GM18907 (cell line): ENCODE data around the gene ACTN2.

Experiments used
- ATAC-seq: cut with Tn5 transposase; IDR thresholded peaks from one replicate; pipeline ENCODE4 v1.9.1; 2021; ENCODE audit warnings: mild to moderate bottlenecking, moderate library complexity; ENCODE audit not compliant: unreplicated experiment

The ACTN2 gene

GRCh38 chr1:236765831-236766230 is 79.5 kb downstream of the ACTN2 start:
- no peak for ATAC-seq

DNA sequence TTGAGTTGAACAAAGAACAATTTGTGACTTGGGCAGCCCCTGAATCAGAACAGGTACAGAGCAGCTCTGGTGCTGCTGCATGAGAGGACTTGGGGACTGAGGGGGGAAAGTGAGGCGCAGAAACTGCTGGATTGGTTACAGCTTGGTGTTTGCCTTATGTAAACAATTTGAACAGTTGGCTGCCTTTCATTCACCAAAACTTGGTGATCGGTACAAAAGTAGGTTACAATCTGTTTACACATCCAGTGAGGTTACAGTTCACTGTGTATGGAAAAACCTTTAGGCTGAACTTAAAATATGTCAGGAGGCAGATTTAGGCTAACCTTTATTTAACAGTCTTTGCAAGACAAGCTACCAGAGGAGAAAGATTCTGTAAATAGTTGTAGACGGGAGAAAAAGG is 80.2 kb downstream of the ACTN2 start:
- ATAC-seq, result no peak

GRCh38 chr1:236767276-236767675 is 81.0 kb downstream of the ACTN2 start:
- ATAC-seq, result no peak

DNA sequence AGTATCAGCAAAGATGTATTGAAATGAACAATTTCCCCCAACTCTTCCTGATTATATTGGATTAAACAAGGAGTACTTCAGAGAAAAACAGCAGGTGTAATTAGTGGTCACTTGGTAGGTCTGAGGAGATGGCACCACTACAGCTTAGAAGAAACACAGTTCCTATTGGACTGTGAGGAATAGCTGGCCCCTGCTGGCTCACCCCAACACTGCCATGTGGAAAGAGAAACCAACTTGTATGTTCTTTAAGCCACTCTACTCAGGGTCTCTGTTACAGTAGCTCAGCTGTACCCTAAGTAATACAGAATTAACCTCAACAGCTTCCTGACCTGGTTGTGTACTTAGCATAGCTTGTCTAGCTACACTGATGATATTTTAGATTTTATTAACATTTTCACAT is 82.3 kb downstream of the ACTN2 start:
- ATAC-seq, result no peak

DNA sequence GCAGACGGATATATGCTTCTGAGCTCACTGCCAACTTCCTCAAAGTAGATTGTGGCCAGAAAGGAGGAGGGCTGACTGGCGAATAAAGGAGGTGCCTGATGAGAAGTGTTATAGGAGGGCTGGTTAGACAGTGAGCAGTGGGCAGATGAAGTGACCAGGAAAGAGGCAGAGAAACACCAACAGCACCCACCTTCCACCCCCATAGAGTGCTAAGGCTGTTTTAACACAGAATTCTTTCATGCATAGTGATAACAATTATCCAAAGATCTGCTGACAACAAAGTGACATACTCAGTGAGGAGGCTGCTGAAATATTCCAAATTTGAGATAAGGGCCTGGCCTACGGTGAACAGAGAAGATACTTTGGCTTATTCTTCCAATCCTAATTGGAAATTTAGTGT is 87.6 kb downstream of the ACTN2 start:
- ATAC-seq, result no peak

DNA sequence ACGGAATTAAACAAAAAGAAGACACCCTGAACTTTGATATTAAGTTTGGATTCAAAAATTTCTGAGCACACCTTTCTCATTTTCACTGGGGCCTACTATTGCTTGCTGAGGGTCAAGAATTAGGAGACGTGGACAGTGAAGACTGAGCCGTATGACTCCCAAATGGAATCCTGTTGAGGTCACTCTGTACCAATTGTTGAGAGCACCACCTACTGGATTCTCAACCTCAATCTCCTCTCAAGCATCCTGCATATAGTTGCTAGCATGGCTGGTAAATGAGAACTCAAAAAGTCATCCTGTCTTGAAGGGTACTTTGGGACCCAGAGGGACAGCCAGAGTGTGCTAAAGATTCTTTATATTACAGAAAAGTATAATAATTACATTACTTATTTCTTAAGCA is 88.6 kb downstream of the ACTN2 start:
- no peak for ATAC-seq

GRCh38 chr1:236779312-236779711 is 93.0 kb downstream of the ACTN2 start:
- no peak for ATAC-seq

DNA sequence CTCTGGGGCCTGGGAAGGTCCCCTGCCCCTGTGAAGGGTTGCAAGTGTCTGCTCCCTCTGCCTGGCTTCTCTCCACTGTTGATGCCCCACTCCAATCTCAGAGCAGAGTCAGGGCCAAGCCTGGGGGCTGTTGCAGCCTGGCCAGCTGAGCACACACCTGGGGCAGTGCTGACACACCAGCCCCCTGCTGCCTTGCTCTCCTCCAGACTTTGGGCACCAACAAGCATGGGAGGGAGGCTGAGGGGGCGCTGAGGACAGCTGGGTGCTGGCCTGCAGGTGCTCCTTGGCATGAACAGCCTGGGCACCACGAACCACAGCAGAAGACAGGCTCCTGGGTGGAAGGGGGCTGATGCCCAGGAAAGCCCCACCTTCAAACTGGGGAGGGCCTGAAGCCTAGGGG is 99.2 kb downstream of the ACTN2 start:
- ATAC-seq, result no peak

DNA sequence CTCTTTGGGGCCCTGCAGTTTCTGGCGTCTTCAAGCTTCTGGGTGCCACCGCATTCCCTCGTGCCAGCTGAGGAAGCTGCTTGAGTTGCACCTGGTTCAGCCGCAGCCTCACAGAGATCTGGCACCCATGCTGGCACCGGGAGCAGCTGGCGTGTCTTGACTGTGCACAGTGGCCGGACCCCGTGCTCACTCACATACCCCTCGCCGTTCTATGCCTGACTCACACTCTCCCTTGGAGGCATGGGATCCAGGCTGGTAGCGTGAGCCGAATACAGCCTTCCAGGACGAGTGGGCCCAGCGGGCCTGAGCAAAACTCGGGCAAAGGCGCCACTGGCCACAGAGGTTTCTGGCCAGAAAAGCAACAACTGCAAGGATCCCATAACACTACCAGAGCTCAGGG is 100.2 kb downstream of the ACTN2 start:
- no peak for ATAC-seq

GRCh38 chr1:236794585-236795034 is 108.3 kb downstream of the ACTN2 start:
- ATAC-seq, result no peak

DNA sequence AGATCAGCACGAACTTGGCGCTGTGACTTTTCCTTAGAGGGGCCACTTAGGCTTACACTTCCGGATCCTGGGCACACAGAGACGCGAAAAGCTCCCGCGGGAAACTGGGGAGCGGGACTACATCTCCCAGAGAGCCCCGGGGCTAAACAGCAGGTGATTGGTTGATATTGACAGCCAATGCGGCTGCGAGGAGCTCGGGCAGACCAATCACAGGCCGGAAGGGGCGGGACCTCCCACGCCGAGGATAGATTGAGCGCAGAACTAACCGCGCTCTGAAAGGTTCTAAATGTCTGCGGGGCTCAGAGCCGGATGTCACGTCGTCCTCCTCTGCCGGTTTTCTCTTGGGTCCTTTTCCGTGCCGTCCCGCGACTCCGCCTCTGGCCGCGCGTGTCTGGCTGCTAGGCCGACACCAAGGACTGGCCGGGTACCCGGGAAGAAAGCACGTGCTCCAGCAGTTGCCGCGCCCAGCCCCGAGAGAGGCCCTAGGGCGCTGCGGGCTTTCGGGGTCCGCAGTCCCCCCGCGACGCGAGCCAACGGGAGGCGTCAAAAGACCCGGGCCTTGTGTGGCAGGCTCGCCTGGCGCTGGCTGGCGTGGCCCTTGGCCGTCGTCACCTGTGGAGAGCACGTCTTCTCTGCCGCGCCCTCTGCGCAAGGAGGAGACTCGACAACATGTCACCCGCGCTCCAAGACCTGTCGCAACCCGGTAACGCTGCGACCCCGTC is 108.9 kb downstream of the ACTN2 start, which contains the start of gene MTR:
TSS of gene MTR (plus strand) at position 258 of the 722 bp plus-strand sequence. CDS start at position 670, 412 bp downstream.
- ATAC-seq, result peak; percentile 99

- ATAC-seq, result peak; percentile 42
These were observed 109.7 kb downstream of the ACTN2 start for GRCh38 chr1:236795757-236796667.

DNA sequence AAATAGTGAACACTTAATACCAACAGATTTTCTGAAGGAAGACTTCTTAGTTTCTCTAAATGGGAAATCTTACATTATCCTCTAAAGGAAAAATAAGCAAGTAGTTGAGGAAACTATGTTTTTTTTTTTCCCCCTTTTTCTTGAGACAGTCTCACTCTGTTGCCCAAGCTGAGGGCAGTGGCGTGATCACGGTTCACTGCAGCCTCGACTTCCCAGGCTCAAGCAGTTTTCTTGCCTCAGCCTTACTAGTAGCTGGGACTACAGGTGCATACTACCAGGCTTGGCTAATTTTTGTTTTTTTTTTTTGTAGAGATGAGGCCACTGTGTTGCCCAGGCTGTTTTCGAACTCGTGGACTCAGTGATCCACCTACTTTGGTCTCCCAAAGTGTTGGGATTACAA is 112.7 kb downstream of the ACTN2 start:
- no peak for ATAC-seq

DNA sequence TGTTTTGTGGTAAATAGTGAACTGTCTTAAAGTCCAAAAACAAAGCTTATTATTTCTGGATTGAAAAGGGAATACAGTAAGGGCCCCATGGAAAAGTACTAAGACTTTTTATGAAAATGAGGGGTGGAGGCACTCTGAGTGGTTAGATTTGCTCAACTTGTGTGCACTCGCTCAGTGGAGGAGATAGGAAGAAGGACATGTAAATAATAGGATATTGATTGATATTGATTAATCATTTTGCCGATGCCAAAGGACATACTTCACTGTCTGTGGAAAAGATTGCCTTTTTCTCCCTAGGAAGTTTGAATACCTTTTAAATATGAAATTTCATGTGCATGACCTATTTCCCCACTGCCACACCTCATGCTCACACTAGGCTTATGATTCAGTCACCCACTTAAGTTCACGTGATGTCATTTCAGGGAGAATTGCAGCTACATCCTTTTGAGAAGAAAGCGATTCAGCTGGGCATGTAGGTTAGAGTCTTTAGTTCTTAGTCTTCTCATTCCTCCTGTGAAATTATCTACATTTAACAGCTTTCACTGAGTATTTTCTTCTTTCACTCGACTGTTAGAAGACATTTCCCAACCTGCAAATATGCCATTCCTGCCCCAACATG is 113.8 kb downstream of the ACTN2 start:
- no peak for ATAC-seq

DNA sequence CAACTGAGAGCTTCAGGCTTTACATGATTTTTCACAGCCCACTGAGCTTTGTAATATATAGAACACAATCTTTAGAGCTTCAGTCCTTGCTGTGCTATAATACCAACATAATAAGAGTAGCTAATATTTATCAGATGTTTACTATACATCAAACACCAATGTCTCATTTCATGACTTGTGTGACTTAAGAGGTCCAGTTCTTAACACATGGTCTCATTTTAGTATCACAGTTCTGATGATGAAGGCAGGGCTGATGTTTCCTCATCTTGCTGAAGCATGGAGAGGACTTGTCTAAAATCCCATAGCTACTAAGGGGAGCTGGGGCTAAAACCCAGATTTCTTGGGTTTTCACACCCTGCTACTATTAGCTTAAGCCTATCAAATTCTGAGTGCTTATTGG is 114.3 kb downstream of the ACTN2 start:
- ATAC-seq, result no peak

DNA sequence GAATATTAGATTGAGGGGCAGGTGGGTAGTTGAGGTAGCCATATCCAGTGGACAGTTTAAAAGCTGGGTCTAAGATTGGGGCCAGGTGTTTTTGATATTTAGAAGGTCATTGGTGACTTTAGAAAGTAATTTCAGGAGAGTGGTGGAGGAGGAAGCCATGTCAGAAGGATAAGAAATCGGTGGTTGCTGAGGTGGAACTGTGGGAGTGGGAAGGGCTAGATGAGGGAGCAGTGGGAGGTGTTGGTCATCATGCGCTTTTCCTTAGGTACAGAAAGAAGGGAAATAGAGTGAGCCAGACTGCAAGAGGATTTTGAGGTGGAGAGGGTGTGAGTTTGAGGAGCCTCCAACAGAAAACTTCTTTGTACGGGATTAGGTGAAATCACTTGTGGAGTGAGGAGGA is 116.0 kb downstream of the ACTN2 start:
- ATAC-seq, result no peak

DNA sequence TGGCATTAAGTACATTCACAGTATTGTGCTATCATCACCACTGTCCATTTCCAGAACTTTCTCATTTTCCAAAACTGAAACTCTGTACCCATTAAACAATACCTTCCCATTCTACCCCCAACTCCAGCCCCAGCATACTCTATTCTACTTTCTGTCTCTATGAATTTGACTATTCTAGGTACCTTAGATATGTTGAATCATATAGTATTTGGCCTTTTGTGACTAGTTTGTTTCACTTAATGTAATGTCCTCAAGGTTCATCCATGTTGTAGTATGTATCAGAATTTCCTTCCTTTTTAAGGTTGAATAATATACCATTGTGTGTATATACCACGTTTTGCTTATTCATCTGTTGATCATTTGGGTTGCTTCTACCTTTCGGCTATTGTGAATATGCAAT is 120.3 kb downstream of the ACTN2 start:
- no peak for ATAC-seq

- no peak for ATAC-seq
These were observed 121.7 kb downstream of the ACTN2 start for GRCh38 chr1:236808005-236808404.

DNA sequence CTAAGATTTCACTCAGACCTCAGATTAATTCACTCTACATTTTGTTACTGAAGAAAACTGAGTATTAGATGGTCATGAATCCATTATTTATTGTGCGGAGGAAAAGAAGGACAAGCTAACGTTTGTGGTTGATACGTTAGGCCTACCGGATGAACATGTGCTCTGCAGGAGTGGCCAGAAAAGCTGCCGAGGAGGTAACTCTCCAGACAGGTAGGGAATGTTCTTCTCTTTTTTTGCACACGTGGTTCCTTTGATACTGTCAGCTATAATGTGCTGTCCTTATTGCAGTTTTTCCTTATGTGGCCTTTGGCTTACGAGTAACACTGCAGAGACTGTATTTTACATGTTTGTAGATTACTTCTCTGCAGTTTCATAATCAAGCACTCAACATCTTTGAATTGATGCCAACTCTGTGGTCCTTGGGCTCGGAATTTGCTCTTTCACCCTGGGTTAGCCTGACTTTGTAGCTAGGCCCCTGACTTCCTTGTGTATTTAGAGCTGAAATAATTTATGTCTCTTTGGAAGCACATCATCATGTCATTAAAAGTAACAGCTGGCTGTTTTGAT is 122.3 kb downstream of the ACTN2 start:
- ATAC-seq, result no peak

GRCh38 chr1:236809148-236809547 is 122.8 kb downstream of the ACTN2 start:
- ATAC-seq, result no peak

- ATAC-seq, result no peak
These were observed 123.7 kb downstream of the ACTN2 start for GRCh38 chr1:236810018-236810417.
